NCI-H2107 (cell line): ENCODE data around the gene RSPRY1.

Source experiments
- DNase-seq: peaks from one replicate; lab custom pipeline; 2025; lab: John Stamatoyannopoulos, UW

RSPRY1 gene

GRCh38 chr16:57185945-57186871 is at the start of gene RSPRY1, which contains the start of gene PSME3IP1:
TSS of gene RSPRY1 (plus strand) at chr16:57186329. CDS start at chr16:57204659, 18,330 bp downstream.
TSS of gene PSME3IP1 (minus strand) at chr16:57186039. CDS start at chr16:57173854, 12,185 bp downstream.
- peak; percentile 98 for DNase-seq

DNA sequence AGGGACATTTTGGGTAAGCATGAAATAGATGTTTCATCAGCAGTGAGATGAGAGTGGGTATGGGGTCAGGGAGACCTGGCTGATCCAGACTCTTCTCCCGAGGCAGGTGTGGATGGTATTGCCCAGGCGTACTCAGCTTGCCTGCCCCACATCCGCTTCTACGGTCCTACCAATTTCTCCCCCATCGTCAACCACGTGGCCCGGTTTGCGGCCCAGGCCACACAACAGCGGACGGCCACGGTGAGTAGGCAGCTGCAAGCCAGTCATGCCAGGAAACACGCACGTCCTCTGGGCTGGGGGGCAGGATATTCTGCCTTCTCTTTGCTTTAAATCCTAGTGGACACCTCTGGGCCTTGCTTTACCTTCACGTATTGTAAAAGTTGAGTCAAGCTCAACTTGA is 49.1 kb upstream of the RSPRY1 start:
- DNase-seq: no peak

- DNase-seq: no peak
Observed at GRCh38 chr16:57137566-57138273, 48.4 kb upstream of the RSPRY1 start.

GRCh38 chr16:57138281-57138935 is 47.7 kb upstream of the RSPRY1 start:
- no peak for DNase-seq

GRCh38 chr16:57140931-57141668 is 45.0 kb upstream of the RSPRY1 start:
- no peak for DNase-seq

- DNase-seq: no peak
Observed at GRCh38 chr16:57141822-57142631, 44.1 kb upstream of the RSPRY1 start.

GRCh38 chr16:57143149-57143921 is 42.8 kb upstream of the RSPRY1 start:
- DNase-seq: no peak

DNA sequence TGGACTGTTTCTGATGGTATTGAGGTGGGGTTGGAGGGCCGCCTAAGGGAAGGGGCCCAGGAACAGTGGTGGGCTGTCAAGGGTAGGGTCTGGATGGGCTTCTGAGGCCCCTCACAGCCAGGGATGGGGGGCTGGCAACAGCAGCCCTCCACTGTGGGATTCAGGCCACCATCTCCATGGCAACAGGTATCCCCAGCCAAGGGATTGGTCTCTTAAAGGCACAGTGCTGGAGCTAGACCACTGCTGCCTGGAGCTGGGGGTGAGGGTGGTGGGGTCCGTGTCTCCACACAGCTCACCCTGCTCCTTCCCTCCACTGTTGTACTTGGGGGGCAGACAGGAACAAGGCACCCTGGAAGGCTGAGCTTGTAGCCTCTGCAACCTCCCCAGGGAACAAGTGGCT is 42.1 kb upstream of the RSPRY1 start:
- no peak for DNase-seq

DNA sequence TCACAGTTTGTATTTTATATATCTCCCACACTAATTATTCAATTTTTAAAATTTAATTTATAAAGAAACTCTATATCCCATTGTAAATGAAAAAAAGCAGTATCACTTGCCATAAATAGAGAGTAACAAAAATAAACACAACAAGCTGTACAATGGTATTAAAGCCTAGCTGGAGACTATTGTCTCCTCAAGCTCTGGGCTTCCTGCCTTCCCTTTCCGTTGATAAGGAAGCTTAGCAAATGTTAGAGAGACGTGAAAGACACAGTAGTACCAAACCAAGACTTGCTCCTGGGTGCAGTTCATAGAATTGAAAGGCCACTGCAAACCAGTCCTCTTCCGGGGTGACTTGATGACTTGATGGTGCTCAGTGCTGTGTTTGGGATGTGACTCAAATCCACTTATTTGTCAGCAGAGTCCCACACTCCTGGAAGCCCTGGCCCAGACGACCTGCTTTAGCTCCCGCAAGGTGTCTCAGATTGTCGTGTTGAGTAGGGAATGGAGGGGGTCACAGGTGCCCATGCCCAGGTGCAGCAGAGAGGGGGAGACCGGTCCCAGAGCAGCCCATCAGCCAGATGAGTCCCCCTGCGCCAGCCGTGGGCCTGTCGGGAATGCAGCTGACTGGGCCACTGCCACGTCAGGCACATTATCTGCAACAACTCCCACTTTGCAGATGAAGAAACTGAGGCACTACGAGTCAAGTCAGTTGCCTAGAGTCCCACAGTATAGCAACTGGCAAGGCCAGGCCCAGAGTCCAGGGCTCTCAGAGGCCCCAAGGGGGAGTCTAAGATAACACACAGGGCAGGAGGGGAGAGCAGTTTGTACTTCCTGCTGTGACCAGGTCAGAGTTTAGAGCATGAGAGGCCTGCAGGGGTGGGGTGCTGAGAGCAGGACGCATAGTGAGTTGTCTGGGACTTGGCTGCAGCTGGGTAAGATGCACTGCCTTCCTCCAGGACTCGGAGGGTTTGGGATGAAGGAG is 40.8 kb upstream of the RSPRY1 start:
- DNase-seq: no peak

- DNase-seq: no peak
Observed at GRCh38 chr16:57146040-57146647, 40.0 kb upstream of the RSPRY1 start.

DNA sequence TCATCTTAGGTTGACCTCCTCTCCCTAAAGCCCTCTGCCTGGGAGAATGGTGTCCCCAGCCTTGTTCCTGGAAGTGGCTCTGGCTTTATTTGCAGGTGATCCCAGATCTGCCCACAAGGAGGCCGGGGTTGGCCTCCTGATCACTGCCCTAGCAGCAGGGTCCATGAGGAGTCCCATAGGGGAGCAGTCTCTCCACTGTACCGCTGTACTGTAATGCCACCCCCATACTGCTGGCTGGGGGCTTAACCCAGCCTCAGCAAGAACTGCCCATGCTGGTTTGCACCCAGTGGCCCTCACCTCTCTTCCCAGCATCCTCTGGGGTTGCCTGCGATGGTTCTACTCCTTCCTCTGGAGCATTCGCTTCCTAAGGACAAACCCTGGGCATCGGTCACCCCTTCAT is 39.4 kb upstream of the RSPRY1 start:
- no peak for DNase-seq

DNA sequence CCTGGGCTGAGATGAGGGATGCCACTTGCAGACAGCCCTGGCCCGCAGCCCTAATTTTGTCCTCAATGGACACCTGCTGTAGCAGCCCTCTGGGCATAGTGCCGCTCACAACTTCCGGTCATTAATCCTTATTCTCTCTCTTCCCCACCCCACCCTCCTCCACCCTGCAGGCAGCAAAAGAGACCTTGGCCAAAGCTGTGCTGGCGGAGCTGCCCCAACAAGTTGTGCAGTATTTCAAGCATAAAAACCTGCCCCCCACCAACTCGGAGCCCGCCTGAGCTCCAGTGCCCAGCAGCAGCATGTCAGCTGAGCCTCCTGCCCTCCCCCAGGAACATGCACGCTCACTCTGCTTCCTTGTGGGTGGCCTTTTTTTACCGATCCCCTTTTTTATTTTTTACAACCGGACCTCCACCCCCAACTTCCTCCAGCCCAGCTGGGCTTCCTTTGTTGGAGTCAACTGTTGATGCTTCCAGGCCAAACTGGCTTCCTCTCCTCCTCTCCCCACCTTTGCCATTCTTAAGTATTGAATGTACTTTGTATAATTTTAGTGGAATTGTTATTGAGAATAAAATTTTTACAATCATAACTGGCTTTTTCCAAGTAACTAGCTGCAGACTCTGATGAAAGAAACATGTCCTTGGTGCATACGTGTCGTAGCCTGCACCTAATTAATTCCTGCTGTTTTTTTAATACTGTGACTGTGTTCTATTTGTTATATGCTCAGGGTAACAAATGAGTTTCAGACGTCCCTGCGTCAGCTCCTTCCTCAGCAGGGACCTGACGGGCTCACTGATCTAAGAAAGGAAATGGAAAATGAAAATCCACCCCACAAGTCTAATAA is 38.5 kb upstream of the RSPRY1 start:
- DNase-seq: no peak

- no peak for DNase-seq
Observed at GRCh38 chr16:57148481-57148880, 37.6 kb upstream of the RSPRY1 start.

GRCh38 chr16:57149391-57149790 is 36.7 kb upstream of the RSPRY1 start:
- DNase-seq: no peak

GRCh38 chr16:57150682-57151330 is 35.3 kb upstream of the RSPRY1 start:
- no peak for DNase-seq

GRCh38 chr16:57151369-57151768 is 34.8 kb upstream of the RSPRY1 start:
- no peak for DNase-seq
